HEK293T (cell line): Measurements from ENCODE around the gene TRIM71.
"Not testable (repeated sequence)": the region's sequence is repeated elsewhere in the genome, so short reads cannot be mapped to it uniquely, and the experiment has no call there.

ENCODE experiments used
- CTCF ChIA-PET: fragments of 350-600 bp; formaldehyde crosslinking; extraction: SDS; loops from one replicate; lab custom pipeline; 2021; ENCODE audit warnings: antibody characterized with exemption, inconsistent platforms; lab: Yijun Ruan, JAX
- POLR2A ChIA-PET: fragments of 350-600 bp; formaldehyde crosslinking; extraction: SDS; loops from one replicate; lab custom pipeline; 2020; ENCODE audit warnings: antibody characterized with exemption, inconsistent platforms; lab: Yijun Ruan, JAX
- DNase-seq: peaks from one replicate; pipeline ENCODE4 v3.0.0; 2012; ENCODE audit warnings: mixed read lengths; ENCODE audit errors: extremely low spot score
- ARNT ChIP-seq: fragments of 450-650 bp; IDR thresholded peaks from 2 replicates; pipeline ENCODE4 v1.6.1; 2017; ENCODE audit warnings: mild to moderate bottlenecking
- BHLHE40 ChIP-seq: fragments of 450-650 bp; IDR thresholded peaks from 2 replicates; pipeline ENCODE4 v1.6.1; 2016; ENCODE audit warnings: mild to moderate bottlenecking, moderate library complexity, borderline replicate concordance
- CTBP1 ChIP-seq: fragments of 450-650 bp; IDR thresholded peaks from 2 replicates; pipeline ENCODE4 v1.6.1; 2016; ENCODE audit warnings: borderline replicate concordance
- ELF4 ChIP-seq: fragments of 450-650 bp; IDR thresholded peaks from 2 replicates; pipeline ENCODE4 v1.6.1; 2017; ENCODE audit warnings: antibody characterized with exemption
- FOXA1 ChIP-seq: fragments of 450-650 bp; IDR thresholded peaks from 2 replicates; pipeline ENCODE4 v1.6.1; 2016; ENCODE audit warnings: mild to moderate bottlenecking
- FOXK2 ChIP-seq: fragments of 450-650 bp; IDR thresholded peaks from 2 replicates; pipeline ENCODE4 v1.6.1; 2016; ENCODE audit warnings: mild to moderate bottlenecking
- FOXM1 ChIP-seq: fragments of 450-650 bp; IDR thresholded peaks from 2 replicates; pipeline ENCODE4 v1.6.1; 2017; ENCODE audit warnings: mild to moderate bottlenecking, borderline replicate concordance
- HDGF ChIP-seq: fragments of 450-650 bp; IDR thresholded peaks from 2 replicates; pipeline ENCODE4 v1.6.1; 2017; ENCODE audit warnings: antibody characterized with exemption, borderline replicate concordance
- L3MBTL2 ChIP-seq: fragments of 450-650 bp; conservative IDR thresholded peaks from 2 replicates; pipeline ENCODE4 v1.6.1; 2016; ENCODE audit warnings: mild to moderate bottlenecking
- LEF1 ChIP-seq: fragments of 450-650 bp; IDR thresholded peaks from 2 replicates; pipeline ENCODE4 v1.6.1; 2017; ENCODE audit warnings: mild to moderate bottlenecking, borderline replicate concordance
- NFRKB ChIP-seq: fragments of 450-650 bp; IDR thresholded peaks from 2 replicates; pipeline ENCODE4 v1.6.1; 2016; ENCODE audit warnings: mild to moderate bottlenecking, moderate library complexity
- PKNOX1 ChIP-seq: fragments of 450-650 bp; IDR thresholded peaks from 2 replicates; pipeline ENCODE4 v1.6.1; 2016
- SP1 ChIP-seq: fragments of 450-650 bp; IDR thresholded peaks from 2 replicates; pipeline ENCODE4 v1.6.1; 2017
- SUZ12 ChIP-seq: fragments of 450-650 bp; IDR thresholded peaks from 2 replicates; pipeline ENCODE4 v1.6.1; 2016; ENCODE audit warnings: mild to moderate bottlenecking
- TARDBP ChIP-seq: fragments of 450-650 bp; IDR thresholded peaks from 2 replicates; pipeline ENCODE4 v1.6.1; 2016
- ZNF384 ChIP-seq: fragments of 450-650 bp; IDR thresholded peaks from 2 replicates; pipeline ENCODE4 v1.6.1; 2016

TRIM71 gene

DNA sequence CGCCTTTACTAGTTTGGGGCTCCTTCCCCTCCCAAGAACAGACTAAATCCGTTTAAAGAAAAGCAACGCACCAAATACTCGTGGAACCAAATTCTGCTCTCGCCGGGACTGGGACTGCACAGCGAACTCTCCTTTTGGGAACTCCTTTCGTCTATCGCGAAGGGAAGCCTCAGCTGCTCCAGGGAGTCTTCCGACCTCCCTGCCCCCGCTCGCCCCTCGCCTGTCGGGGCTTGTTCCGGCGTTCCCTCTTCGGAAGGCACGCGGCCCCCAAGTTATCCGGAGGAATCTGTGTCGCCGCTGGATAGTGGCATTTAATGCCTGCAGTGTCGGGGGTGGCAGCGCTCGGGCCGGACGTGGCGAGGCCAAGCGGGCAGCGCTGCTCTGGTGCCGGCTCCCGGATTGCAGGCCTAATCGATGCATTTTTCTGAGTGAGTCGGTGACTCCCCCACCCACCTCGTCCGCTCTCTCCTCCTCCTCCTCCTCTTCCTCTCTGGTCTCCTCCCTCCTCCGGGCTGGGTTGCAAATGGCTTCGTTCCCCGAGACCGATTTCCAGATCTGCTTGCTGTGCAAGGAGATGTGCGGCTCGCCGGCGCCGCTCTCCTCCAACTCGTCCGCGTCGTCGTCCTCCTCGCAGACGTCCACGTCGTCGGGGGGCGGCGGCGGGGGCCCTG is at the start of gene TRIM71:
Gene TRIM71 (plus strand): TSS at position 440 of the 671 bp plus-strand sequence. CDS start 84 bp downstream, at position 524.
- no peak for TF ChIP-seq LEF1
- TF ChIP-seq L3MBTL2 = no peak; the same call in 1 of the 2 replicates
- no peak for TF ChIP-seq ZNF384
- no peak for TF ChIP-seq PKNOX1
- no peak for TF ChIP-seq FOXK2
- no peak for TF ChIP-seq FOXM1
- TF ChIP-seq ELF4 = no peak
- TF ChIP-seq SUZ12 = no peak
- no peak for TF ChIP-seq ARNT
- no peak for TF ChIP-seq SP1
- no peak for TF ChIP-seq FOXA1
- no peak for TF ChIP-seq CTBP1
- no peak for TF ChIP-seq BHLHE40
- no peak for TF ChIP-seq HDGF
- no peak for TF ChIP-seq NFRKB
- TF ChIP-seq TARDBP = no peak
- ChIA-PET CTCF (interaction anchor here (0.6 kb wide), 1 partner anchor 108 kb away, joined by 3 read pairs; no protein-coding TSS in a partner anchor), POLR2A (interaction anchor here (0.9 to 1.0 kb wide), 2 partner anchors 26 to 55 kb away, joined by 3 to 4 read pairs; no protein-coding TSS in a partner anchor)
- DNase-seq = no peak

- DNase-seq = no peak
- ChIA-PET POLR2A (no interaction called here), CTCF (no interaction called here)
- TF ChIP-seq PKNOX1 (no peak), NFRKB (no peak), ELF4 (no peak), HDGF (no peak), SP1 (no peak), FOXM1 (no peak), L3MBTL2 (no peak), ARNT (no peak)
These were observed 39.4 kb upstream of the TRIM71 start for GRCh38 chr3:32778389-32778788.

GRCh38 chr3:32780071-32780734 is 37.6 kb upstream of the TRIM71 start:
- no peak for TF ChIP-seq FOXK2
- no peak for DNase-seq
- ChIA-PET CTCF (no interaction called here), POLR2A (interaction anchor here (0.7 kb wide), 1 partner anchor 167 kb away, joined by 3 read pairs; no protein-coding TSS in a partner anchor)

- ChIA-PET POLR2A (interaction anchor here (0.7 kb wide), 1 partner anchor 166 kb away, joined by 3 read pairs; no protein-coding TSS in a partner anchor), CTCF (interaction anchor here (0.5 kb wide), 1 partner anchor 98 kb away, joined by 3 read pairs; no protein-coding TSS in a partner anchor)
- peak; percentile 73 for DNase-seq
- TF ChIP-seq FOXK2 = no peak
- no peak for TF ChIP-seq FOXA1
- no peak for TF ChIP-seq FOXM1
- no peak for TF ChIP-seq NFRKB
- TF ChIP-seq SP1 = no peak
- no peak for TF ChIP-seq TARDBP
- no peak for TF ChIP-seq ZNF384
- TF ChIP-seq CTBP1 = no peak
- TF ChIP-seq LEF1 = no peak
- no peak for TF ChIP-seq SUZ12
- TF ChIP-seq BHLHE40 = no peak
- TF ChIP-seq ARNT = no peak
- no peak for TF ChIP-seq ELF4
- TF ChIP-seq PKNOX1 = no peak
- TF ChIP-seq L3MBTL2 = no peak
- TF ChIP-seq HDGF = no peak
These were observed 37.0 kb upstream of the TRIM71 start for GRCh38 chr3:32780735-32781210.

GRCh38 chr3:32781211-32781968 is 36.4 kb upstream of the TRIM71 start:
- POLR2A ChIA-PET = interaction anchor here (0.7 kb wide), 1 partner anchor 166 kb away, joined by 3 read pairs; no protein-coding TSS in a partner anchor
- DNase-seq = peak; percentile 94
- TF ChIP-seq ARNT (peak; percentile 86), TARDBP (no peak), FOXK2 (no peak), L3MBTL2 (peak; percentile 81), CTBP1 (no peak; the same call in 1 of the 2 replicates), FOXA1 (no peak)
- CTCF ChIA-PET = interaction anchor here (0.5 kb wide), 1 partner anchor 98 kb away, joined by 3 read pairs; no protein-coding TSS in a partner anchor

DNA sequence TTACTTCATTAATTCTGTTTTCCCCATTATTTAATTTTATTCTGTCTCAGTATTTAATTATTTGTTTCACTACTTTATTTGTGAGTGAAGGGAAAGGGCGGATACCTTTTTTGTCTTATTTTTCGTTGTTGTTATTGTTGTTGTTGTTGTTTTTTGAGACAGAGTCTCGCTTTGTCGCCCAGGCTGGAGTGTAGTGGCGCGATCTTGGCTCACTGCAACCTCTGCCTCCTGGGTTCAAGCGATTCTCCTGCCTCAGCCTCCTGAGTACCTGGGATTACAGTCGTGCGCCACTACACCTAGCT is 35.9 kb upstream of the TRIM71 start:
- CTCF ChIA-PET, DNase-seq: not testable (repeated sequence)
- POLR2A ChIA-PET = interaction anchor here (1.0 kb wide), 1 partner anchor 12 kb away, joined by 3 read pairs; no protein-coding TSS in a partner anchor
